ENCODE results near the gene GGA3.
"Not testable (repeated sequence)": the region's sequence is repeated elsewhere in the genome, so short reads cannot be mapped to it uniquely, and the experiment has no call there.

GGA3 gene

GRCh38 chr17:75260641-75261335 lies 618 bp downstream of the GGA3 start:
- WGBS (ENCODE audit: insufficient coverage) = 2% methylated on average over 14 of the region's 31 CpGs
- ChIA-PET POLR2A (interaction anchor here (0.6 to 2.4 kb wide), 8 partner anchors 9 to 149 kb away, joined by 3 to 39 read pairs (median 4); partner anchors contain the start of genes MIF4GD and SLC25A19), CTCF (interaction anchor here (0.6 to 5.1 kb wide), 10 partner anchors 11 to 256 kb away, joined by 3 to 40 read pairs (median 4); partner anchors contain the start of genes MIF4GD, SLC25A19 and TSEN54)
- no peaks in the 10 kb centered on the region for H3K9me3 ChIP-seq (ENCODE audit: control extremely low read depth in 1 of 5, control insufficient read depth in 4 of 5, insufficient read depth in 2 of 5, low read depth in 1 of 5, low read length in 4 of 5)
- peak overlapping the region; percentile 99 to 100 for H3K27ac ChIP-seq (ENCODE audit: insufficient read depth in 1 of 2, low read depth in 1 of 2, low read length in 2 of 2, poor library complexity in 1 of 2, severe bottlenecking in 2 of 2)
- H3K36me3 ChIP-seq (ENCODE audit: control insufficient read depth in 4 of 4, insufficient read depth in 4 of 4, low read length in 3 of 4) = peaks cover 0 to 19% (median 14%) of the 10 kb centered on the region in 4 experiments
- H3K4me3 ChIP-seq (ENCODE audit: control insufficient read depth in 1 of 7, extremely low read depth in 1 of 7, insufficient read depth in 4 of 7, low read depth in 2 of 7, low read length in 6 of 7) = peak overlapping the region; percentile 77 to 99 (median 91)
- peaks cover 10 to 40% (median 28%) of the 10 kb centered on the region in 4 experiments for H3K4me1 ChIP-seq (ENCODE audit: control extremely low read depth in 1 of 4, control insufficient read depth in 4 of 4, insufficient read depth in 4 of 4, low read length in 3 of 4)
- peak in 1 of 3 donors; percentile 65 for DNase-seq
- H3K27me3 ChIP-seq (replicated peaks in 2 of 5; ENCODE audit: control insufficient read depth in 4 of 5, insufficient read depth in 5 of 5, low read length in 4 of 5) = no peaks in the 10 kb centered on the region

- 60% methylated on average over 1 of the region's 2 CpGs for WGBS (ENCODE audit: insufficient coverage)
- POLR2A ChIA-PET = not testable (repeated sequence)
Measured at GRCh38 chr17:75257228-75257627, 4.2 kb downstream of the GGA3 start.

GRCh38 chr17:75255954-75256698 lies 5.3 kb downstream of the GGA3 start:
- POLR2A ChIA-PET; H3K4me3 ChIP-seq (ENCODE audit: control insufficient read depth in 1 of 7, extremely low read depth in 1 of 7, insufficient read depth in 4 of 7, low read depth in 2 of 7, low read length in 6 of 7); H3K27me3 ChIP-seq (replicated peaks in 2 of 5; ENCODE audit: control insufficient read depth in 4 of 5, insufficient read depth in 5 of 5, low read length in 4 of 5); DNase-seq; H3K27ac ChIP-seq (ENCODE audit: insufficient read depth in 1 of 2, low read depth in 1 of 2, low read length in 2 of 2, poor library complexity in 1 of 2, severe bottlenecking in 2 of 2); CTCF ChIA-PET; H3K36me3 ChIP-seq (ENCODE audit: control insufficient read depth in 4 of 4, insufficient read depth in 4 of 4, low read length in 3 of 4); H3K9me3 ChIP-seq (ENCODE audit: control extremely low read depth in 1 of 5, control insufficient read depth in 4 of 5, insufficient read depth in 2 of 5, low read depth in 1 of 5, low read length in 4 of 5): not testable (repeated sequence)
- peaks cover 6 to 29% (median 23%) of the 10 kb centered on the region in 4 experiments for H3K4me1 ChIP-seq (ENCODE audit: control extremely low read depth in 1 of 4, control insufficient read depth in 4 of 4, insufficient read depth in 4 of 4, low read length in 3 of 4)
- 60% methylated on average over 3 of the region's 11 CpGs for WGBS (ENCODE audit: insufficient coverage)

More at GRCh38 chr17:75257228-75257627, 4.2 kb downstream of the GGA3 start:
- H3K4me3 ChIP-seq (ENCODE audit: control insufficient read depth in 1 of 7, extremely low read depth in 1 of 7, insufficient read depth in 4 of 7, low read depth in 2 of 7, low read length in 6 of 7); DNase-seq; H3K9me3 ChIP-seq (ENCODE audit: control extremely low read depth in 1 of 5, control insufficient read depth in 4 of 5, insufficient read depth in 2 of 5, low read depth in 1 of 5, low read length in 4 of 5); H3K36me3 ChIP-seq (ENCODE audit: control insufficient read depth in 4 of 4, insufficient read depth in 4 of 4, low read length in 3 of 4); H3K27ac ChIP-seq (ENCODE audit: insufficient read depth in 1 of 2, low read depth in 1 of 2, low read length in 2 of 2, poor library complexity in 1 of 2, severe bottlenecking in 2 of 2); CTCF ChIA-PET; H3K27me3 ChIP-seq (replicated peaks in 2 of 5; ENCODE audit: control insufficient read depth in 4 of 5, insufficient read depth in 5 of 5, low read length in 4 of 5): not testable (repeated sequence)
- H3K4me1 ChIP-seq (ENCODE audit: control extremely low read depth in 1 of 4, control insufficient read depth in 4 of 4, insufficient read depth in 4 of 4, low read length in 3 of 4) = peaks cover 6 to 25% (median 17%) of the 10 kb centered on the region in 4 experiments

GRCh38 chr17:75252039-75252816 lies 9.2 kb downstream of the GGA3 start:
- Histone ChIP-seq H3K27me3 (replicated peaks in 2 of 5; ENCODE audit: control insufficient read depth in 4 of 5, insufficient read depth in 5 of 5, low read length in 4 of 5) (no peaks in the 10 kb centered on the region), H3K4me3 (ENCODE audit: control insufficient read depth in 1 of 7, extremely low read depth in 1 of 7, insufficient read depth in 4 of 7, low read depth in 2 of 7, low read length in 6 of 7) (no peak overlapping the region), H3K4me1 (ENCODE audit: control extremely low read depth in 1 of 4, control insufficient read depth in 4 of 4, insufficient read depth in 4 of 4, low read length in 3 of 4) (peaks cover 0 to 11% (median 8%) of the 10 kb centered on the region in 4 experiments), H3K27ac (ENCODE audit: insufficient read depth in 1 of 2, low read depth in 1 of 2, low read length in 2 of 2, poor library complexity in 1 of 2, severe bottlenecking in 2 of 2) (no peak overlapping the region), H3K36me3 (ENCODE audit: control insufficient read depth in 4 of 4, insufficient read depth in 4 of 4, low read length in 3 of 4) (peaks cover 0 to 5% (median 4%) of the 10 kb centered on the region in 4 experiments), H3K9me3 (ENCODE audit: control extremely low read depth in 1 of 5, control insufficient read depth in 4 of 5, insufficient read depth in 2 of 5, low read depth in 1 of 5, low read length in 4 of 5) (no peaks in the 10 kb centered on the region)
- ChIA-PET POLR2A (interaction anchor here (1.4 kb wide), 1 partner anchor 9 kb away, joined by 5 read pairs; the partner anchor contains the start of genes GGA3 and MRPS7), CTCF (interaction anchor here (0.6 to 0.8 kb wide), 3 partner anchors 23 to 167 kb away, joined by 3 to 4 read pairs (median 3); no protein-coding TSS in a partner anchor)
- DNase-seq = no peak
- WGBS (ENCODE audit: insufficient coverage) = 89% methylated on average over 6 of the region's 8 CpGs

- H3K27me3 ChIP-seq (replicated peaks in 2 of 5; ENCODE audit: control insufficient read depth in 4 of 5, insufficient read depth in 5 of 5, low read length in 4 of 5) = no peaks in the 10 kb centered on the region
- H3K9me3 ChIP-seq (ENCODE audit: control extremely low read depth in 1 of 5, control insufficient read depth in 4 of 5, insufficient read depth in 2 of 5, low read depth in 1 of 5, low read length in 4 of 5) = no peaks in the 10 kb centered on the region
- DNase-seq = no peak
- H3K4me3 ChIP-seq (ENCODE audit: control insufficient read depth in 1 of 7, extremely low read depth in 1 of 7, insufficient read depth in 4 of 7, low read depth in 2 of 7, low read length in 6 of 7) = no peak overlapping the region
- no peak overlapping the region for H3K27ac ChIP-seq (ENCODE audit: insufficient read depth in 1 of 2, low read depth in 1 of 2, low read length in 2 of 2, poor library complexity in 1 of 2, severe bottlenecking in 2 of 2)
- ChIA-PET POLR2A (no interaction called here), CTCF (interaction anchor here (0.6 to 3.5 kb wide), 7 partner anchors 10 to 208 kb away, joined by 3 to 27 read pairs (median 4); partner anchors contain the start of gene MIF4GD)
- 82% methylated on average over 10 of the region's 11 CpGs for WGBS (ENCODE audit: insufficient coverage)
- H3K4me1 ChIP-seq (ENCODE audit: control extremely low read depth in 1 of 4, control insufficient read depth in 4 of 4, insufficient read depth in 4 of 4, low read length in 3 of 4) = peaks cover under 1 to 9% (median 7%) of the 10 kb centered on the region in 4 experiments
- H3K36me3 ChIP-seq (ENCODE audit: control insufficient read depth in 4 of 4, insufficient read depth in 4 of 4, low read length in 3 of 4) = peaks cover 0 to 21% (median 17%) of the 10 kb centered on the region in 4 experiments
Measured at GRCh38 chr17:75250009-75250471, 11.4 kb downstream of the GGA3 start.

- CTCF ChIA-PET = interaction anchor here (0.6 to 3.5 kb wide), 6 partner anchors 9 to 46 kb away, joined by 3 to 27 read pairs (median 5); partner anchors contain the start of gene MIF4GD
- WGBS (ENCODE audit: insufficient coverage) = 85% methylated on average over 4 of the region's 4 CpGs
- no peak overlapping the region for H3K4me3 ChIP-seq (ENCODE audit: control insufficient read depth in 1 of 7, extremely low read depth in 1 of 7, insufficient read depth in 4 of 7, low read depth in 2 of 7, low read length in 6 of 7)
- no peaks in the 10 kb centered on the region for H3K9me3 ChIP-seq (ENCODE audit: control extremely low read depth in 1 of 5, control insufficient read depth in 4 of 5, insufficient read depth in 2 of 5, low read depth in 1 of 5, low read length in 4 of 5)
- peaks cover 0 to 25% (median 20%) of the 10 kb centered on the region in 4 experiments for H3K36me3 ChIP-seq (ENCODE audit: control insufficient read depth in 4 of 4, insufficient read depth in 4 of 4, low read length in 3 of 4)
- H3K27ac ChIP-seq (ENCODE audit: insufficient read depth in 1 of 2, low read depth in 1 of 2, low read length in 2 of 2, poor library complexity in 1 of 2, severe bottlenecking in 2 of 2) = no peak overlapping the region
- H3K4me1 ChIP-seq (ENCODE audit: control extremely low read depth in 1 of 4, control insufficient read depth in 4 of 4, insufficient read depth in 4 of 4, low read length in 3 of 4) = peaks cover 5 to 9% (median 7%) of the 10 kb centered on the region in 4 experiments
- POLR2A ChIA-PET = interaction anchor here (0.6 kb wide), 1 partner anchor 12 kb away, joined by 3 read pairs; the partner anchor contains the start of genes GGA3 and MRPS7
- no peaks in the 10 kb centered on the region for H3K27me3 ChIP-seq (replicated peaks in 2 of 5; ENCODE audit: control insufficient read depth in 4 of 5, insufficient read depth in 5 of 5, low read length in 4 of 5)
- DNase-seq = no peak
Measured at GRCh38 chr17:75249564-75249963, 11.8 kb downstream of the GGA3 start.

Data from common myeloid progenitor, CD34-positive (primary cell).